Ovary (tissue), 3 donors: Measurements from ENCODE around the gene PLPP7.

Experiments
- CTCF ChIP-seq, 3 donors: fragments of 450-650 bp in 2 of 3; fragments of 200-600 bp in 1 of 3; IDR thresholded peaks; one replicate each; pipeline versions ENCODE4 v1.5.1 to v1.8.0; 2016 to 2022; ENCODE audit warnings: antibody characterized with exemption in 3 of 3, mild to moderate bottlenecking in 1 of 3
- EP300 ChIP-seq: sonication (generic); formaldehyde crosslinking; IDR thresholded peaks from one replicate; pipeline ENCODE4 v1.6.1; 2017; ENCODE audit warnings: antibody characterized with exemption
- POLR2A ChIP-seq: fragments of 450-650 bp; IDR thresholded peaks from one replicate; pipeline ENCODE4 v1.6.1; 2017; ENCODE audit warnings: antibody characterized with exemption, mild to moderate bottlenecking, moderate library complexity
- donor health status: DM: no; HTN: no; CAD: no.

- TF ChIP-seq CTCF (IDR thresholded peaks at IDR 0.05) (no peak), EP300 (no peak), POLR2A (no peak)
These were observed 59.4 kb downstream of the PLPP7 start for GRCh38 chr9:131348631-131349521.
